Pulmonary artery endothelial cell (primary cell): ENCODE data around the gene TACR2. TPM values are rescaled to one million over a fixed set of nuclear protein-coding genes. Genes with fewer than 3 reads are reported as not detected.

Experiments
- DNase-seq: peaks from one replicate; pipeline ENCODE4 v3.0.0-alpha.2; 2011; ENCODE audit warnings: low read depth, low spot score
- total RNA-seq: library from RNA; depleted of rRNA; stranded (reverse); fragments of >200 nt; gene quantifications from 2 replicates; pipeline ENCODE4 v1.2.3, GENCODE V29; 2014

Gene TACR2
- total RNA-seq, result 0.07 TPM in 2 replicates

- DNase-seq, result no peak
Measured at GRCh38 chr10:69416695-69417094, at the start of gene TACR2. Gene TACR2, minus strand, starts transcription at chr10:69416918. Its CDS starts 595 bp downstream, at chr10:69416323.

GRCh38 chr10:69466158-69466490 is 49.4 kb upstream of the TACR2 start:
- no peak for DNase-seq

- DNase-seq, result no peak
Measured at GRCh38 chr10:69465457-69466157, 48.9 kb upstream of the TACR2 start.

GRCh38 chr10:69464801-69465401 is 48.2 kb upstream of the TACR2 start:
- DNase-seq, result no peak

- no peak for DNase-seq
Measured at GRCh38 chr10:69464401-69464800, 47.7 kb upstream of the TACR2 start.

GRCh38 chr10:69463886-69464285 is 47.2 kb upstream of the TACR2 start:
- no peak for DNase-seq

GRCh38 chr10:69461243-69462025 is 44.7 kb upstream of the TACR2 start:
- no peak for DNase-seq

GRCh38 chr10:69460576-69461242 is 44.0 kb upstream of the TACR2 start:
- no peak for DNase-seq

- DNase-seq, result no peak
Measured at GRCh38 chr10:69459893-69460575, 43.3 kb upstream of the TACR2 start.

- no peak for DNase-seq
Measured at GRCh38 chr10:69459101-69459790, 42.5 kb upstream of the TACR2 start.

GRCh38 chr10:69458430-69459100 is 41.8 kb upstream of the TACR2 start:
- DNase-seq, result no peak

GRCh38 chr10:69457771-69458237 is 41.1 kb upstream of the TACR2 start:
- no peak for DNase-seq

GRCh38 chr10:69456880-69457693 is 40.4 kb upstream of the TACR2 start:
- DNase-seq, result no peak

GRCh38 chr10:69455006-69455763 is 38.5 kb upstream of the TACR2 start:
- DNase-seq, result no peak

GRCh38 chr10:69453795-69454194 is 37.1 kb upstream of the TACR2 start:
- no peak for DNase-seq

GRCh38 chr10:69452676-69453415 is 36.1 kb upstream of the TACR2 start:
- no peak for DNase-seq

GRCh38 chr10:69451784-69452251 is 35.1 kb upstream of the TACR2 start:
- no peak for DNase-seq
